ENCODE data around the gene PROB1.
"Not testable (repeated sequence)": the region's sequence is repeated elsewhere in the genome, so short reads cannot be mapped to it uniquely, and the experiment has no call there.

Gene PROB1

GRCh38 chr5:139377226-139377625, 17.7 kb downstream of the PROB1 start:
- no peak for DNase-seq

- no peak for DNase-seq
Measured at GRCh38 chr5:139376364-139376763, 18.5 kb downstream of the PROB1 start.

- no peak for DNase-seq
Measured at GRCh38 chr5:139374909-139375308, 20.0 kb downstream of the PROB1 start.

GRCh38 chr5:139371482-139372435, 23.1 kb downstream of the PROB1 start:
- no peak for DNase-seq

GRCh38 chr5:139369181-139369580, 25.7 kb downstream of the PROB1 start:
- no peak for DNase-seq

GRCh38 chr5:139368613-139369012, 26.3 kb downstream of the PROB1 start:
- peak; percentile 25 to 44 for DNase-seq

GRCh38 chr5:139364466-139364865, 30.4 kb downstream of the PROB1 start:
- DNase-seq, result no peak

GRCh38 chr5:139363937-139364336, 31.0 kb downstream of the PROB1 start:
- no peak for DNase-seq

GRCh38 chr5:139361835-139362429, 33.0 kb downstream of the PROB1 start:
- DNase-seq, result no peak

GRCh38 chr5:139360384-139360783, 34.5 kb downstream of the PROB1 start:
- DNase-seq, result no peak

- DNase-seq, result no peak
Measured at GRCh38 chr5:139358064-139358463, 36.8 kb downstream of the PROB1 start.

- not testable (repeated sequence) for DNase-seq
Measured at GRCh38 chr5:139355900-139356299, 39.0 kb downstream of the PROB1 start.

GRCh38 chr5:139354186-139354585, 40.7 kb downstream of the PROB1 start:
- no peak for DNase-seq

GRCh38 chr5:139347863-139348262, 47.0 kb downstream of the PROB1 start:
- DNase-seq, result not testable (repeated sequence)

GRCh38 chr5:139345442-139345841, 49.5 kb downstream of the PROB1 start:
- not testable (repeated sequence) for DNase-seq

GRCh38 chr5:139344177-139344576, 50.7 kb downstream of the PROB1 start:
- no peak for DNase-seq

GRCh38 chr5:139343476-139343875, 51.4 kb downstream of the PROB1 start:
- DNase-seq, result no peak

GRCh38 chr5:139342423-139342723, 52.5 kb downstream of the PROB1 start:
- DNase-seq, result no peak

- peak; percentile 97 to 98 for DNase-seq
Measured at GRCh38 chr5:139341689-139342422, 53.0 kb downstream of the PROB1 start, which contains the start of gene PAIP2. Gene PAIP2, plus strand, starts transcription at chr5:139341854. Its CDS starts 21,931 bp downstream, at chr5:139363785.

- DNase-seq, result peak in 1 of 2 experiments; percentile 46
Measured at GRCh38 chr5:139341187-139341688, 53.7 kb downstream of the PROB1 start.

Data from Kasumi-1 (cell line).